ENCODE measurements around the gene KCNG2.

GRCh38 chr18:79904357-79905147 lies 106.8 kb downstream of the KCNG2 start:
- no peak for TF ChIP-seq MAFG (tag; conservative IDR thresholded peaks at IDR 0.05)
- TF ChIP-seq ZNF263 (CRISPR knock-in tag; IDR thresholded peaks at IDR 0.05; ENCODE audit: borderline replicate concordance), result no peak
- no peak for TF ChIP-seq CTCF (IDR thresholded peaks at IDR 0.05 in 2 of 3, conservative IDR thresholded peaks at IDR 0.05 in 1 of 3; ENCODE audit: insufficient read depth in 2 of 3, low read depth in 1 of 3, low read length in 3 of 3)
- TF ChIP-seq FOXK2 (conservative IDR thresholded peaks at IDR 0.05 in 1 of 2, IDR thresholded peaks at IDR 0.05 in 1 of 2; ENCODE audit: low read depth in 2 of 2), result no peak
- TF ChIP-seq STAT5A (IDR thresholded peaks at IDR 0.05; ENCODE audit: borderline replicate concordance, low read length), result no peak
- no peak for TF ChIP-seq ZBTB11 (CRISPR knock-in tag; IDR thresholded peaks at IDR 0.05)
- no peak for TF ChIP-seq CEBPB (tag; IDR thresholded peaks at IDR 0.05)
- TF ChIP-seq CBFB (CRISPR knock-in tag; IDR thresholded peaks at IDR 0.05), result no peak

All from K562 (cell line).